Liver (tissue), 9 donors: Measurements from ENCODE around the gene NCOA3. TPM values are rescaled to one million over a fixed set of nuclear protein-coding genes. Genes with fewer than 3 reads are reported as not detected.
A peak's percentile ranks its signal among the peaks of the same experiment; 100 is the strongest.

Experiments used
- DNase-seq: peaks from one replicate; pipeline ENCODE4 v3.0.0-alpha.2; 2017; ENCODE audit warnings: low spot score
- H3K27ac ChIP-seq, 2 donors: one replicate each; pipeline ENCODE4 v1.7.0; 2013; ENCODE audit warnings: inconsistent platforms in 2 of 2, low read length in 2 of 2, control low read depth in 1 of 2, low read depth in 1 of 2, mild to moderate bottlenecking in 1 of 2
- H3K27me3 ChIP-seq, 4 donors: one replicate each; pipeline versions ENCODE4 v1.6.1 to v1.7.0; 2013; ENCODE audit warnings: low read length in 3 of 4, inconsistent platforms in 1 of 4, mild to moderate bottlenecking in 1 of 4, moderate library complexity in 1 of 4; ENCODE audit not compliant: control insufficient read depth in 4 of 4, insufficient read depth in 4 of 4
- H3K36me3 ChIP-seq, 4 donors: one replicate each; pipeline versions ENCODE4 v1.6.1 to v1.7.0; 2013; ENCODE audit warnings: low read length in 3 of 4, mild to moderate bottlenecking in 3 of 4, low read depth in 1 of 4, moderate library complexity in 1 of 4; ENCODE audit not compliant: control insufficient read depth in 4 of 4, insufficient read depth in 3 of 4
- H3K4me1 ChIP-seq, 4 donors: one replicate each; pipeline versions ENCODE4 v1.6.1 to v1.7.0; 2013; ENCODE audit warnings: low read length in 3 of 4, mild to moderate bottlenecking in 3 of 4, moderate library complexity in 1 of 4; ENCODE audit not compliant: control insufficient read depth in 4 of 4, insufficient read depth in 4 of 4
- H3K4me3 ChIP-seq, 3 donors: one replicate each; pipeline versions ENCODE4 v1.6.1 to v1.7.0; 2013; ENCODE audit warnings: low read length in 3 of 3, control low read depth in 1 of 3, low read depth in 1 of 3, mild to moderate bottlenecking in 1 of 3
- H3K9ac ChIP-seq, 2 donors: one replicate each; pipeline ENCODE4 v1.7.0; 2013; ENCODE audit warnings: low read length in 2 of 2, mild to moderate bottlenecking in 2 of 2, moderate library complexity in 2 of 2, control low read depth in 1 of 2, low read depth in 1 of 2
- H3K9me3 ChIP-seq, 4 donors: one replicate each; pipeline versions ENCODE4 v1.6.1 to v1.7.0; 2013; ENCODE audit warnings: low read length in 3 of 4; ENCODE audit not compliant: control insufficient read depth in 4 of 4
- EGR1 ChIP-seq, 2 donors: IDR thresholded peaks; 2 replicates each; pipeline ENCODE4 v1.6.1; 2016 to 2018; ENCODE audit warnings: antibody characterized with exemption in 2 of 2, low read depth in 2 of 2
- FOXA1 ChIP-seq: IDR thresholded peaks from 2 replicates; pipeline ENCODE4 v1.6.1; 2016; ENCODE audit warnings: antibody characterized with exemption
- FOXA2 ChIP-seq: IDR thresholded peaks from 2 replicates; pipeline ENCODE4 v1.6.1; 2016; ENCODE audit warnings: antibody characterized with exemption
- GABPA ChIP-seq, 2 donors: IDR thresholded peaks in 1 of 2; conservative IDR thresholded peaks in 1 of 2; 2 replicates each; pipeline ENCODE4 v1.6.1; 2016; ENCODE audit warnings: antibody characterized with exemption in 2 of 2, mild to moderate bottlenecking in 1 of 2, moderate library complexity in 1 of 2
- HNF4A ChIP-seq, 2 donors: conservative IDR thresholded peaks; 2 replicates each; pipeline ENCODE4 v1.6.1; 2016; ENCODE audit warnings: antibody characterized with exemption in 2 of 2, mild to moderate bottlenecking in 2 of 2
- HNF4G ChIP-seq: IDR thresholded peaks from 2 replicates; pipeline ENCODE4 v1.6.1; 2016; ENCODE audit warnings: antibody characterized with exemption
- JUND ChIP-seq, 2 donors: IDR thresholded peaks; 2 replicates each; pipeline ENCODE4 v1.6.1; 2016; ENCODE audit warnings: antibody characterized with exemption in 2 of 2
- MAX ChIP-seq: IDR thresholded peaks from 2 replicates; pipeline ENCODE4 v1.6.1; 2016; ENCODE audit warnings: antibody characterized with exemption
- NR2F2 ChIP-seq: IDR thresholded peaks from 2 replicates; pipeline ENCODE4 v1.6.1; 2016; ENCODE audit warnings: antibody characterized with exemption
- RAD21 ChIP-seq, 2 donors: IDR thresholded peaks; 2 replicates each; pipeline ENCODE4 v1.6.1; 2016; ENCODE audit warnings: antibody characterized with exemption in 2 of 2, mild to moderate bottlenecking in 2 of 2
- RXRA ChIP-seq, 2 donors: IDR thresholded peaks; 2 replicates each; pipeline ENCODE4 v1.6.1; 2017 to 2018; ENCODE audit warnings: antibody characterized with exemption in 2 of 2, mild to moderate bottlenecking in 1 of 2
- SP1 ChIP-seq: IDR thresholded peaks from 2 replicates; pipeline ENCODE4 v1.6.1; 2018; ENCODE audit warnings: antibody characterized with exemption, mild to moderate bottlenecking
- TAF1 ChIP-seq: conservative IDR thresholded peaks from 2 replicates; pipeline ENCODE4 v1.6.1; 2016; ENCODE audit warnings: antibody characterized with exemption, mild to moderate bottlenecking
- WGBS: extraction: QIAGEN DNeasy Blood & Tissue Kit; methylation state at CpG from one replicate; pipeline ENCODE4 v1.1.7; 2013; 5-methylcytosine and 5-hydroxymethylcytosine counted together
- polyA plus RNA-seq, 2 donors: library from polyadenylated mRNA; stranded (reverse) in 1 of 2; unstranded in 1 of 2; fragments of 200-250 nt in 1 of 2; fragments of >200 nt in 1 of 2; fragmentation: Nextera tagmentation in 1 of 2; extraction: Ambion mirVana in 1 of 2; gene quantifications; one replicate each; pipeline versions ENCODE4 v1.2.1 to v1.2.3, GENCODE V29; 2013 to 2015
- total RNA-seq, 2 donors: library from RNA; depleted of rRNA; stranded (reverse); fragments of >200 nt; gene quantifications; one replicate each; pipeline ENCODE4 v1.2.3, GENCODE V29; 2014
- TF ChIP-seq, protein P1 (sequence below): IDR thresholded peaks from 2 replicates; pipeline ENCODE4 v1.6.1; 2016; ENCODE audit warnings: antibody characterized with exemption, mild to moderate bottlenecking
- TF ChIP-seq, protein P2 (sequence below): IDR thresholded peaks from 2 replicates; pipeline ENCODE4 v1.6.1; 2016; ENCODE audit warnings: antibody characterized with exemption
- donor health status: healthy.
- donor health status: healthy.
- donor health status: healthy.
- donor health status: healthy.
- donor health status: healthy.

The NCOA3 gene
- total and polyA plus RNA-seq, 4 donors: 3.8 to 18.2 (median 8.9) TPM

DNA sequence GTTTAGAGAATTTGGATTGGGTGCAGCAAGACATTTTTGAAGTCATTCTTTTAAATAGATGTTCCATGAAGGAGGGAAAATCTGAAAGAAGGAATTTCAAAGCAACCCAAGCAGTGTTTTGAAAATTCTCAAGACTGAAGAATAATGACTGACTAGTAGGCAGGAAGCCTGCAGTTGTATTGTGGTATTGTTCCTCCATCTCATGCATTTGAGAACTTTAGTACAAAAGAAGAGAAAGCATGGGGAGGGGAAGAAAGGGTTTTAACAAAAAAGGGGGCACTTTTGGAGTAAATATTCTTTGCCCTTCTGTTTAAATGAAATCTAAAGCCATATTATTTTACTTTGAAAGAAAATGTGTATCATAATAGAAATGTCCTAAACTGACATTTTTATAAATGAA is 6.6 kb downstream of the NCOA3 start (continued):
- TF ChIP-seq RXRA (IDR thresholded peaks at IDR 0.05): no peak

- WGBS: 88% methylated on average over 6 of the region's 6 CpGs
- DNase-seq: no peak
- TF ChIP-seq SP1 (no peak), FOXA1 (no peak), GABPA (IDR thresholded peaks at IDR 0.05 in 1 of 2, conservative IDR thresholded peaks at IDR 0.05 in 1 of 2) (no peak), JUND (IDR thresholded peaks at IDR 0.05) (no peak)
- TF ChIP-seq, protein P1, sequence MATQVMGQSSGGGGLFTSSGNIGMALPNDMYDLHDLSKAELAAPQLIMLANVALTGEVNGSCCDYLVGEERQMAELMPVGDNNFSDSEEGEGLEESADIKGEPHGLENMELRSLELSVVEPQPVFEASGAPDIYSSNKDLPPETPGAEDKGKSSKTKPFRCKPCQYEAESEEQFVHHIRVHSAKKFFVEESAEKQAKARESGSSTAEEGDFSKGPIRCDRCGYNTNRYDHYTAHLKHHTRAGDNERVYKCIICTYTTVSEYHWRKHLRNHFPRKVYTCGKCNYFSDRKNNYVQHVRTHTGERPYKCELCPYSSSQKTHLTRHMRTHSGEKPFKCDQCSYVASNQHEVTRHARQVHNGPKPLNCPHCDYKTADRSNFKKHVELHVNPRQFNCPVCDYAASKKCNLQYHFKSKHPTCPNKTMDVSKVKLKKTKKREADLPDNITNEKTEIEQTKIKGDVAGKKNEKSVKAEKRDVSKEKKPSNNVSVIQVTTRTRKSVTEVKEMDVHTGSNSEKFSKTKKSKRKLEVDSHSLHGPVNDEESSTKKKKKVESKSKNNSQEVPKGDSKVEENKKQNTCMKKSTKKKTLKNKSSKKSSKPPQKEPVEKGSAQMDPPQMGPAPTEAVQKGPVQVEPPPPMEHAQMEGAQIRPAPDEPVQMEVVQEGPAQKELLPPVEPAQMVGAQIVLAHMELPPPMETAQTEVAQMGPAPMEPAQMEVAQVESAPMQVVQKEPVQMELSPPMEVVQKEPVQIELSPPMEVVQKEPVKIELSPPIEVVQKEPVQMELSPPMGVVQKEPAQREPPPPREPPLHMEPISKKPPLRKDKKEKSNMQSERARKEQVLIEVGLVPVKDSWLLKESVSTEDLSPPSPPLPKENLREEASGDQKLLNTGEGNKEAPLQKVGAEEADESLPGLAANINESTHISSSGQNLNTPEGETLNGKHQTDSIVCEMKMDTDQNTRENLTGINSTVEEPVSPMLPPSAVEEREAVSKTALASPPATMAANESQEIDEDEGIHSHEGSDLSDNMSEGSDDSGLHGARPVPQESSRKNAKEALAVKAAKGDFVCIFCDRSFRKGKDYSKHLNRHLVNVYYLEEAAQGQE: no peak
- TF ChIP-seq, protein P2, sequence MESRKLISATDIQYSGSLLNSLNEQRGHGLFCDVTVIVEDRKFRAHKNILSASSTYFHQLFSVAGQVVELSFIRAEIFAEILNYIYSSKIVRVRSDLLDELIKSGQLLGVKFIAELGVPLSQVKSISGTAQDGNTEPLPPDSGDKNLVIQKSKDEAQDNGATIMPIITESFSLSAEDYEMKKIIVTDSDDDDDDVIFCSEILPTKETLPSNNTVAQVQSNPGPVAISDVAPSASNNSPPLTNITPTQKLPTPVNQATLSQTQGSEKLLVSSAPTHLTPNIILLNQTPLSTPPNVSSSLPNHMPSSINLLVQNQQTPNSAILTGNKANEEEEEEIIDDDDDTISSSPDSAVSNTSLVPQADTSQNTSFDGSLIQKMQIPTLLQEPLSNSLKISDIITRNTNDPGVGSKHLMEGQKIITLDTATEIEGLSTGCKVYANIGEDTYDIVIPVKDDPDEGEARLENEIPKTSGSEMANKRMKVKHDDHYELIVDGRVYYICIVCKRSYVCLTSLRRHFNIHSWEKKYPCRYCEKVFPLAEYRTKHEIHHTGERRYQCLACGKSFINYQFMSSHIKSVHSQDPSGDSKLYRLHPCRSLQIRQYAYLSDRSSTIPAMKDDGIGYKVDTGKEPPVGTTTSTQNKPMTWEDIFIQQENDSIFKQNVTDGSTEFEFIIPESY: no peak
Measured at GRCh38 chr20:47509104-47509661, 7.5 kb downstream of the NCOA3 start.

DNA sequence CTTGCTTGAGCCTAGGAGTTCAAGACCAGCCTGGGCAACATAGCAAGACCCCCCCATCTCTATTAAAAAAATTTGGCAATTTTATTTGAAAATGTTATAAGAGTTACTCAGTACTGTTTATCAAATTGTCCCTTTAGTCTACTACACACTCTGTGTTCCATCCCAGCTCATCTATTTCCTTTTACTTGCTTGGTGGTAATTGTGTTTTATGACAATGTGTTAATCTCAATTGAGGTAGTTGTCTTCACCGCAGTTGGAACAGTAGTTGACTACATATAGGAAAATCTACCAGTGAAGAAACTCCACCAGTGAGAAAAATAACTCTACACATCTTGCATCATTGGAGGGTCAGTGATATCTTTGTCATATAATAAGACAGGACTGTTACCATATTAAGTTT is 8.0 kb downstream of the NCOA3 start:
- Histone ChIP-seq H3K4me3 (no peak overlapping the region), H3K36me3 (no peaks in the 10 kb centered on the region), H3K27ac (no peak overlapping the region), H3K9me3 (no peaks in the 10 kb centered on the region), H3K9ac (no peak overlapping the region), H3K4me1 (peaks cover 11 to 32% (median 17%) of the 10 kb centered on the region in 4 donors), H3K27me3 (no peaks in the 10 kb centered on the region)
- 89% methylated on average over 1 of the region's 1 CpG for WGBS
- no peak for DNase-seq
- TF ChIP-seq MAX (no peak), FOXA1 (no peak), RXRA (IDR thresholded peaks at IDR 0.05) (no peak), FOXA2 (no peak), SP1 (no peak), EGR1 (IDR thresholded peaks at IDR 0.05; ENCODE audit: low read depth in 2 of 2) (no peak), GABPA (IDR thresholded peaks at IDR 0.05 in 1 of 2, conservative IDR thresholded peaks at IDR 0.05 in 1 of 2) (no peak), RAD21 (IDR thresholded peaks at IDR 0.05) (no peak), TAF1 (no peak), HNF4A (conservative IDR thresholded peaks at IDR 0.05) (no peak), NR2F2 (no peak), HNF4G (no peak)
- TF ChIP-seq, protein P2: no peak
- TF ChIP-seq, protein P1: no peak

More at GRCh38 chr20:47509104-47509661, 7.5 kb downstream of the NCOA3 start:
- Histone ChIP-seq H3K27ac (peak overlapping the region in 1 of 2 donors; percentile 35), H3K9ac (peak overlapping the region in 1 of 2 donors; percentile 16), H3K4me1 (peaks cover 7 to 32% (median 17%) of the 10 kb centered on the region in 4 donors), H3K4me3 (no peak overlapping the region), H3K27me3 (no peaks in the 10 kb centered on the region), H3K9me3 (no peaks in the 10 kb centered on the region), H3K36me3 (no peaks in the 10 kb centered on the region)
